ENCODE measurements around the gene PHF1.
"Not testable (repeated sequence)": the region's sequence is repeated elsewhere in the genome, so short reads cannot be mapped to it uniquely, and the experiment has no call there.

The PHF1 gene

GRCh38 chr6:33410711-33411631 lies at the start of gene PHF1:
Gene PHF1 (plus strand): TSS chr6:33411014. CDS start chr6:33412264, 1,250 bp downstream.
- TF ChIP-seq, protein P1, sequence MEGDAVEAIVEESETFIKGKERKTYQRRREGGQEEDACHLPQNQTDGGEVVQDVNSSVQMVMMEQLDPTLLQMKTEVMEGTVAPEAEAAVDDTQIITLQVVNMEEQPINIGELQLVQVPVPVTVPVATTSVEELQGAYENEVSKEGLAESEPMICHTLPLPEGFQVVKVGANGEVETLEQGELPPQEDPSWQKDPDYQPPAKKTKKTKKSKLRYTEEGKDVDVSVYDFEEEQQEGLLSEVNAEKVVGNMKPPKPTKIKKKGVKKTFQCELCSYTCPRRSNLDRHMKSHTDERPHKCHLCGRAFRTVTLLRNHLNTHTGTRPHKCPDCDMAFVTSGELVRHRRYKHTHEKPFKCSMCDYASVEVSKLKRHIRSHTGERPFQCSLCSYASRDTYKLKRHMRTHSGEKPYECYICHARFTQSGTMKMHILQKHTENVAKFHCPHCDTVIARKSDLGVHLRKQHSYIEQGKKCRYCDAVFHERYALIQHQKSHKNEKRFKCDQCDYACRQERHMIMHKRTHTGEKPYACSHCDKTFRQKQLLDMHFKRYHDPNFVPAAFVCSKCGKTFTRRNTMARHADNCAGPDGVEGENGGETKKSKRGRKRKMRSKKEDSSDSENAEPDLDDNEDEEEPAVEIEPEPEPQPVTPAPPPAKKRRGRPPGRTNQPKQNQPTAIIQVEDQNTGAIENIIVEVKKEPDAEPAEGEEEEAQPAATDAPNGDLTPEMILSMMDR (IDR thresholded peaks at IDR 0.05; ENCODE audit: low read depth, low read length, missing control alignments) = no peak
- in situ Hi-C loops (cut with HindIII; ENCODE audit: low sequenced_read_pairs) = no loop called here
- peak; percentile 38 for DNase-seq (ENCODE audit: low read depth)
- peak within 1 kb of the TSS; percentile 72 for H3K4me3 ChIP-seq (ENCODE audit: low read depth, low read length)

- in situ Hi-C loops (cut with HindIII; ENCODE audit: low sequenced_read_pairs); H3K4me3 ChIP-seq (ENCODE audit: low read depth, low read length); DNase-seq (ENCODE audit: low read depth): not testable (repeated sequence)
Measured at GRCh38 chr6:33363486-33363885, 47.3 kb upstream of the PHF1 start.

DNA sequence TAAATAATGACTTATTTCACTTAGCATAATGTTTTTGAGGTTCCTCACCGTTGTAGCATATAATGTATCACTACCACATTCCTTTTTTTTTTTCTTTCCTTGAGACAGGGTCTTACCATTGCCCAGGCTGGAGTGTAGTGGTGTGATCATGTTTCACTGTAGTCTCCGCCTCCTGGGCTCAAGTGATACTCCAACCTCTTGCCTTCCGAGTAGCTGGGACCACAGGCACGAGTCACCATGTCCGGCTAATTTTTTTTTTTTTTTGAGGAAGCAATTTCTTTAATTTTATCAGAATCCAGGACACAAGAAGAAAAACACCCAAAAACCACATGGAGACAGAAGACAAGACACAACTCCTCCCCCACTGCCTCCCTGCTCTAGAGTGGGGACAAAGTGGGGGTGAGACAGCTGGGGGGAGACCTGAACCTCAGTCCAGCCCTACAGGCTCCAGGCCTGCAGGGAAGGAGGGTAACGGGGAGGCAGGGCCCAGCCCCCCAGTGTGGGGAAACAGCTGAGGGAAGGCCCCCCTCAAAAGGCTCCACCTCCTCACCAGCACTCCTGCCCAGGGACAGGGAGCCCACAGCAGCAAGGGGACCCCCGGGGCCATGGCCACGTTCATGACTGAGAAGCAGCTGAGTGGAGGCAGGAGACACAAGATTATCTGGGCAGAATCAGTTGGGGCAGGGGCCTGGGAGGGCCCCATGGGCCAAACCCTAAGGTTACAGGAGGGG lies 46.2 kb upstream of the PHF1 start:
- peak; percentile 32 for DNase-seq (ENCODE audit: low read depth)
- H3K4me3 ChIP-seq (ENCODE audit: low read depth, low read length); in situ Hi-C loops (cut with HindIII; ENCODE audit: low sequenced_read_pairs): not testable (repeated sequence)

DNA sequence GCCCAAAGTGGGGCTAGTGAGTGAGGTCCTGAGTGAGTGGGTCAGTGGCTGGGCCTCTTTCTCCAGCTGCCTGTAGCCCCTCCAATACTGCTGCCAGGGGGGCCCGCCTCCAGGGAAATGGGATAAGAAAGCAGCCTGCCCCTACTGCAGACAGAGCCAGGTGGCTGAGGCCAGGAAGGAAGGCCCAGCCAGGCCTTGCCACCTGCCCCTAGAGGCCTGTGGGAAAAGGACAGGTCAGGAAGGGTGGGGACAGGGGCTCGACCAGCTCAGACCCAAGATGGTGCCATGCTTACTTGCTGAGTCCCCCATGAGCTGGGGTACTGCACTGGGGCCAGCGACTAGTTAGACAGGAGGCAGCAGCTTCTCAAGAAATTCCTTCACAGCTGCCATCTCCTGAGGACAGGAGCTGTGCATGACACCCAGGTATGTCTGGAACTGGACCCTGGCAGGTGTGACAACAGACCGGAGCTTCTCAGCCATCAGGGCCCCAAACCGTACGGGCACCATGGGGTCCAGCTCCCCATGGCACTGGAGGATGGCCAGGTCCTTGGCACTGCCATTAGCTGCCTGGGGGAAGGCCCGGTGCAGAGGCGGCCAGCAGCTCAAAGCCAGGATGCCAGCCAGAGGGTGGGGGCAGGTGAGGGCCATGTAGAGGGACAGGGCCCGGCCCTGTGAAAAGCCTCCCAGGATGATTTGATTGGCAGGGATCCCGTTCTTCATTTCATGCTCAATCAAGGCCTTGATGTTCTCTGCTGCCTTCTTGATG lies 45.4 kb upstream of the PHF1 start:
- DNase-seq (ENCODE audit: low read depth); in situ Hi-C loops (cut with HindIII; ENCODE audit: low sequenced_read_pairs): not testable (repeated sequence)

DNA sequence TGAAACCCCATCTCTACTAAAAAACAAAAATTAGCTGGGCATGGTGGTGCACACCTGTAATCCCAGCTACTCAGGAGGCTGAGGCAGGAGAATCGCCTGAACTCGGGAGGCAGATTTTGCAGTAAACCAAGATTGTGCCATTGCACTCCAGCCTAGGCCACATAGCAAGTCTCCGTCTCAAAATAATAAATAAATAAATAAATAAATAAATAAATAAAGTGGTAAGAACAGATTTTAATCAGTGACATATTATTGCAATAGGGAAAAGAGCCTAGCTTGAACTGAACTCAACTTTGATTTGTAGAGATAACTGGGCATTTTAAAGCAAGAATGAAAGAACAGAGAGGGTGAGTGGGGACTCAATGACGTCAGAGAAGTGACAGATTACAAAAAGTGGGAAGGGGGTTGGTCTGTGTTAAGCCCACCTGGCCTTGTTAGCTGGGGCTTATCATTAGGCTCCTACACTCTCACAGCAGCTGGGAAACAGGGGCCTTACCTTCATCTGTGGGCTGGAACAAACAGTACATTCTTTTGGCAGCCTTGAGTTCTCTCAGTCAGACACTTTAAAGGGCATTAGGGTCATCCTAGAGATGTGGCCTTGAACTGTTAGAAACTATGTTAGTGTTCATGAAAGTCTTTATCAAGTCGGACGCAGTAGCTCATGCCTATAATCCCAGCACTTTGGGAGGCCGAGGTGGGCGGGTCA lies 43.7 kb upstream of the PHF1 start:
- TF ChIP-seq, protein P1 (IDR thresholded peaks at IDR 0.05; ENCODE audit: low read depth, low read length, missing control alignments) = no peak
- in situ Hi-C loops (cut with HindIII; ENCODE audit: low sequenced_read_pairs) = no loop called here
- no peak overlapping the region for H3K4me3 ChIP-seq (ENCODE audit: low read depth, low read length)
- DNase-seq (ENCODE audit: low read depth) = no peak

More for the DNA sequence above, 45.4 kb upstream of the PHF1 start:
- H3K4me3 ChIP-seq (ENCODE audit: low read depth, low read length) = not testable (repeated sequence)

- H3K4me3 ChIP-seq (ENCODE audit: low read depth, low read length); DNase-seq (ENCODE audit: low read depth); in situ Hi-C loops (cut with HindIII; ENCODE audit: low sequenced_read_pairs): not testable (repeated sequence)
Measured at GRCh38 chr6:33367715-33368025, 43.1 kb upstream of the PHF1 start.

DNA sequence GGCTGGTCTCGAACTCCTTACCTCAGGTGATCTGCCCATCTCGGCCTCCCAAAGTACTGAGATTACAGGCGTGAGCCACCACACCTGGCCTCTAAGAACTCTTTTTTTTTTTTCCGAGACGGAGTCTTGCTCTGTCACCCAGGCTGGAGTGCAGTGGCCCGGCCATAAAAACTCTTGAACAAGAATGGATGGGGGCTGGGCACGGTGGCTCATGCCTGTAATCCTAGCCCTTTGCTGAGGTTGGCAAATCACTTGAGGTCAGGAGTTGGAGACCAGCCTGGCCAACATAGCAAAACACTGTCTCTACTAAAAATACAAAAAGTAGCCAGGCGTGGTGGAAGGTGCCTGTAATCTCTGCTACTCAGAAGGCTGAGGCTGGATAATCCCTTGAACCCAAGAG lies 38.9 kb upstream of the PHF1 start:
- H3K4me3 ChIP-seq (ENCODE audit: low read depth, low read length); in situ Hi-C loops (cut with HindIII; ENCODE audit: low sequenced_read_pairs); DNase-seq (ENCODE audit: low read depth): not testable (repeated sequence)

- H3K4me3 ChIP-seq (ENCODE audit: low read depth, low read length) = no peak overlapping the region
- TF ChIP-seq, protein P1 (IDR thresholded peaks at IDR 0.05; ENCODE audit: low read depth, low read length, missing control alignments) = no peak
- no peak for DNase-seq (ENCODE audit: low read depth)
- in situ Hi-C loops (cut with HindIII; ENCODE audit: low sequenced_read_pairs) = no loop called here
Measured at GRCh38 chr6:33372526-33373123, 38.2 kb upstream of the PHF1 start.

Measured in astrocyte of the cerebellum (primary cell).